ENCODE results near the gene ORC4.
A peak's percentile ranks its signal among the peaks of the same experiment; 100 is the strongest.

The ORC4 gene

GRCh38 chr2:147923846-147924245 is 96.7 kb downstream of the ORC4 start:
- no peak overlapping the region for H3K4me3 ChIP-seq (replicated peaks; ENCODE audit: low read depth, low read length)
- TF ChIP-seq, protein P1, sequence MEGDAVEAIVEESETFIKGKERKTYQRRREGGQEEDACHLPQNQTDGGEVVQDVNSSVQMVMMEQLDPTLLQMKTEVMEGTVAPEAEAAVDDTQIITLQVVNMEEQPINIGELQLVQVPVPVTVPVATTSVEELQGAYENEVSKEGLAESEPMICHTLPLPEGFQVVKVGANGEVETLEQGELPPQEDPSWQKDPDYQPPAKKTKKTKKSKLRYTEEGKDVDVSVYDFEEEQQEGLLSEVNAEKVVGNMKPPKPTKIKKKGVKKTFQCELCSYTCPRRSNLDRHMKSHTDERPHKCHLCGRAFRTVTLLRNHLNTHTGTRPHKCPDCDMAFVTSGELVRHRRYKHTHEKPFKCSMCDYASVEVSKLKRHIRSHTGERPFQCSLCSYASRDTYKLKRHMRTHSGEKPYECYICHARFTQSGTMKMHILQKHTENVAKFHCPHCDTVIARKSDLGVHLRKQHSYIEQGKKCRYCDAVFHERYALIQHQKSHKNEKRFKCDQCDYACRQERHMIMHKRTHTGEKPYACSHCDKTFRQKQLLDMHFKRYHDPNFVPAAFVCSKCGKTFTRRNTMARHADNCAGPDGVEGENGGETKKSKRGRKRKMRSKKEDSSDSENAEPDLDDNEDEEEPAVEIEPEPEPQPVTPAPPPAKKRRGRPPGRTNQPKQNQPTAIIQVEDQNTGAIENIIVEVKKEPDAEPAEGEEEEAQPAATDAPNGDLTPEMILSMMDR (IDR thresholded peaks at IDR 0.05; ENCODE audit: low read depth, low read length, missing control alignments), result no peak
- no peak for DNase-seq (ENCODE audit: extremely low read depth, low read depth)

GRCh38 chr2:147917161-147917560 is 103.4 kb downstream of the ORC4 start:
- TF ChIP-seq, protein P1 (IDR thresholded peaks at IDR 0.05; ENCODE audit: low read depth, low read length, missing control alignments), result no peak
- no peak overlapping the region for H3K4me3 ChIP-seq (replicated peaks; ENCODE audit: low read depth, low read length)
- no peak for DNase-seq (ENCODE audit: extremely low read depth, low read depth)

GRCh38 chr2:147916723-147917122 is 103.8 kb downstream of the ORC4 start:
- no peak for DNase-seq (ENCODE audit: extremely low read depth, low read depth)
- TF ChIP-seq, protein P1 (IDR thresholded peaks at IDR 0.05; ENCODE audit: low read depth, low read length, missing control alignments), result no peak
- H3K4me3 ChIP-seq (replicated peaks; ENCODE audit: low read depth, low read length), result no peak overlapping the region

- DNase-seq (ENCODE audit: extremely low read depth, low read depth), result no peak
- H3K4me3 ChIP-seq (replicated peaks; ENCODE audit: low read depth, low read length), result no peak overlapping the region
- TF ChIP-seq, protein P1 (IDR thresholded peaks at IDR 0.05; ENCODE audit: low read depth, low read length, missing control alignments), result no peak
Measured at GRCh38 chr2:147916067-147916466, 104.5 kb downstream of the ORC4 start.

DNA sequence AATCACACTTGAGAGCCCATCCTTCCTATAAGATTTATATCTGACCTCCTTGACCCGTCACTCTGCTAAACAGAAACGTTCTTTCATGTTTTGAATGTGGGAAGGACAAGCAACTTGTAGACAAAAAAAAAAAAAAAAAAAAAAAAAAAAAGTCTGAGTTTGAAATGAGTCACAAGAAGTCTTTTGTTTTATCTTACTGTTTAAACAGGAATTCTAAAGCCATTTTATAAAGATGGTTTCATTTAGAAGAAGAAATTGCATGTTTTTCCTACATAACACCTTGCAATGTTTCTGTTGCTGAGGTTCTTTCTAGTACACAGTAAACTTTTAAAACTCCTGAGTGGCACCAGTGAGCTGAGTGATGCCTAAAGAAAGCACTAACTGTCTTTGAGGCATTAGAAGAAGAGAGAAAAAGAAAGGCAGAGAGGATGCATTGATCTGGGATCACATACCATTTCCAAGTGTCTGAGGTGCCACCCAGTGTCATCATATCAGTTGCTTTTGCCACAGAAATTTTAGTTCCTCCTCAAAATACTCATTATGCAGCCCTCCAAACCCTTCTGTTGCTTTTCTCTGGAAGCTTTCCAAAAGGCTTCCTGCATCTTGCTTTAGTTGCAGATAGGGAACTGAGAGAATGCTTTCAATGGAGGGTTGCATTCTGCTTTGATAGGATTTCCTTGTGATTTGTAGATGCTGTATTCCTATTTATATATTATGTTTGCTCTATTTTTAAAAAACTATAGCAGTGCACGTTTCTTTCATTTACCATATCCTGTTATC is 106.6 kb downstream of the ORC4 start:
- DNase-seq (ENCODE audit: extremely low read depth, low read depth), result no peak

DNA sequence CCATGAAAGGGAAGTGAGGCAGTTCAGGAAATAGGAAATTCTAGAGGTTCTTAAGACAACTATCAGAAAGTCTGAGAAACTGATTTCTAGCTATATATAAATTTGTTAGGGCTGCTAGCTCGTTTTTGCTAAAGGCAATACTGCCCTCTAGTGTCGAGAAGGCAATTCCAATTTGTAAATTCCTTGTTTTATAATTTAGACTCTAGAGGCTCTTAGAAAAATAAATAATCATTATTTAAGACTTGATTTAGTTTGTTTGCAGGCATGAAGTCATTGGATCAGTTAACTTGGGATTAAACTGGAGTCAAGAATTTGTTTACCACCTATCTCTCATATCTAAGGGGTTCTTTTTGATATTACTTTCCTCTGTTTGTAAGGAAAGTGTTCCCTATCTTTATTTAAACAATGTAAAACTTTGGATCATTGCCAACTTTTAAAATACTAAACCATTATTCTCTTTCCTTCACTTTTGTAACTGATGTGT is 109.5 kb downstream of the ORC4 start:
- peak; percentile 41 for DNase-seq (ENCODE audit: extremely low read depth, low read depth)
- no peak overlapping the region for H3K4me3 ChIP-seq (replicated peaks; ENCODE audit: low read depth, low read length)
- TF ChIP-seq, protein P1 (IDR thresholded peaks at IDR 0.05; ENCODE audit: low read depth, low read length, missing control alignments), result peak; percentile 58

More for the DNA sequence above, 106.6 kb downstream of the ORC4 start:
- no peak overlapping the region for H3K4me3 ChIP-seq (replicated peaks; ENCODE audit: low read depth, low read length)
- TF ChIP-seq, protein P1 (IDR thresholded peaks at IDR 0.05; ENCODE audit: low read depth, low read length, missing control alignments), result no peak

All from HFF-Myc (cell line).